Omental fat pad (tissue), 4 donors: ENCODE measurements around the gene DTNBP1. TPM values are rescaled to one million over a fixed set of nuclear protein-coding genes. Genes with fewer than 3 reads are reported as not detected.

ENCODE experiments used
- ATAC-seq: fragments of 150-250 bp; one replicate; pipeline ENCODE4 v1.9.1; 2016; ENCODE audit warnings: mild to moderate bottlenecking, moderate library complexity; ENCODE audit not compliant: low FRiP score
- DNase-seq: peaks from one replicate; pipeline ENCODE4 v3.0.0-alpha.2; 2019; ENCODE audit warnings: low spot score
- total RNA-seq, 4 donors: library from RNA; depleted of rRNA; stranded (reverse); fragments of >200 nt; gene quantifications; one replicate each; pipeline ENCODE4 v1.1.0, GENCODE V29; 2016
- TF ChIP-seq, protein P1 (sequence below), 3 donors: fragments of 450-650 bp; IDR thresholded peaks; one replicate each; pipeline ENCODE4 v1.5.1; 2016 to 2017; ENCODE audit warnings: antibody characterized with exemption in 3 of 3, mild to moderate bottlenecking in 3 of 3, moderate library complexity in 2 of 3

DTNBP1 gene
- total RNA-seq, 4 donors from 2014 or later: 5.9 to 13.9 (median 10.4) TPM

DNA sequence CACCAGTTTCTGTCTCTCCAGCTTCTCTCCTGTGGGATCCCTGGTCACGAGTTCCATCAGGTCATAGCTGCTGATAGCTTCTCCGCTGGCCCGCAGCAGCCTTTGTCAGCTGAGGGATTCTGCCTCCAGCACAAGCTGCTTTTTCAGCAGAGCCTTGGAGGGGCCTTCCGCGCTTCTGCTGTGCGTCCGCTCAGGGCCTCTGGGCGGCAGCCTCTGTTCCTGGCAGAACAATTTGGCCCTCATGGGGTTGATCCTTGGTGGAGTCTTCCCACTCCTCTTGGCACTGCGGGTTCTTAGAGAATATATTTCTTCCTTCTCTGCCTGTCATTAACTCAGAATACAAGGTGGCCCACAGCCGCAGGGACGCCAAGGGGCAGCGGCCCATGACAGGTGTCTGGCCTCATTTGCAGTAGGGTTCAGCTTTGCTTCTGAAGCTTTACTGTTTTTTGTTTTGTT, 158.8 kb downstream of the DTNBP1 start:
- peak; percentile 22 for DNase-seq
- ATAC-seq: no peak
- TF ChIP-seq, protein P1, sequence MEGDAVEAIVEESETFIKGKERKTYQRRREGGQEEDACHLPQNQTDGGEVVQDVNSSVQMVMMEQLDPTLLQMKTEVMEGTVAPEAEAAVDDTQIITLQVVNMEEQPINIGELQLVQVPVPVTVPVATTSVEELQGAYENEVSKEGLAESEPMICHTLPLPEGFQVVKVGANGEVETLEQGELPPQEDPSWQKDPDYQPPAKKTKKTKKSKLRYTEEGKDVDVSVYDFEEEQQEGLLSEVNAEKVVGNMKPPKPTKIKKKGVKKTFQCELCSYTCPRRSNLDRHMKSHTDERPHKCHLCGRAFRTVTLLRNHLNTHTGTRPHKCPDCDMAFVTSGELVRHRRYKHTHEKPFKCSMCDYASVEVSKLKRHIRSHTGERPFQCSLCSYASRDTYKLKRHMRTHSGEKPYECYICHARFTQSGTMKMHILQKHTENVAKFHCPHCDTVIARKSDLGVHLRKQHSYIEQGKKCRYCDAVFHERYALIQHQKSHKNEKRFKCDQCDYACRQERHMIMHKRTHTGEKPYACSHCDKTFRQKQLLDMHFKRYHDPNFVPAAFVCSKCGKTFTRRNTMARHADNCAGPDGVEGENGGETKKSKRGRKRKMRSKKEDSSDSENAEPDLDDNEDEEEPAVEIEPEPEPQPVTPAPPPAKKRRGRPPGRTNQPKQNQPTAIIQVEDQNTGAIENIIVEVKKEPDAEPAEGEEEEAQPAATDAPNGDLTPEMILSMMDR (IDR thresholded peaks at IDR 0.05): no peak

DNA sequence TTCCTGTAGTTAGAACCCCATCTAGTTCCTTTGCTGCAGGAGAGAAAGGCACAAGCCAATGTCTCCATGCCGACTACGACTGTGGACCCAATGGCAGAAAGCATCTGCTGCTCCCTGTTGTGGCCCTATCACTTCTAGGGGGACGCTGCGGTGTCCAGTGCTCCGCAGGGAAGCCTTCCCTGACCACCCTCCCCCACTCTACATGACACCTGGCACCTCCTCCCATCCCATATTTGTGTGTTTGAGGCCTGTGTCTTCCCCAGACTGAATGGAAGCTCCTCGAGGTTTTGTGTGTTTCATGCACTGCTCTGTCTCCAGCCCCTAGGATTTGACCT, 159.5 kb downstream of the DTNBP1 start:
- no peak for DNase-seq

DNA sequence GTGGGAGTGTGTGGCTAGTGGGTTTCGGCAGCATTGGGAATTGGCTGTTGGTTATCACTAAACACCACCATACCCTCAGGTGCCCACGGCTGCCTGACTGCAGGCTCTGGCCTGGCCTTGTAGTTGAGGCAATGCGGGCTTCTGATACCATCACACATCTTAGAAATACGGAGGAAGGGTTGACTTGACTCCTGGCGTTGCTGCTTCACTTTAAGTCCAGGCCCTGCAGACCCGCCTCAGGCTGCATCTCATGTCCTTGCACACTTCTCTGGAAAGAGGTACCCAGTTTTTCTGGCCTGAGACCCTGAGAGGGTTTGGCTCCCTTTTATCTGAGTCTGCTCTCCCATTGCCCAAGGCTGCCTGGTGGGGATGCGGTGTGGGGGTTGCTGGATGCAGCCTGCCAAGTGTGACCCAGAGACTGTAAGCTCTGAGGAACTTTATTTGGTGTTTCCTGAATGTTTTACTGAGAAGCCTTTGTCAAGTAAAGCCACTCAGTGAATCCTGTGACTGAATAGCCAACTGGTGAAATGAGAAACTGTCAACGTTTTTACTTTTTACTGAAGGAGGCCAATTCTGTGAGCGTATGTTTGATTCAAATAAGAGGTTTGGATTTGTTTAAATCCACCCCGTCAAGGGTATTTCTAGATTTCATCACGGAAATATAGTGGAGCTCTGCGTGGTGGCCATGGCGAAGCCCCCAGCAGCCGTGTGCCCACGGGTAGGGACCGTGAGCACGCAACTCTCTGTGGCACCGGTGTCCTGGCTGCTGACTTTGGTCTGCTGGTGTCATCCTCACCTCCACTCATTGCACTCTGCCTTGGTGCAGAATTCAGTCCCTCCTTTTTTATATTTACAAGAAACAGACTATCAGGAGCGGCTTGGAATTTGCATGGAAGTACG, 160.1 kb downstream of the DTNBP1 start:
- ATAC-seq (no peak), DNase-seq (peak; percentile 20)
- TF ChIP-seq, protein P1 (IDR thresholded peaks at IDR 0.05): no peak

More for the DNA sequence above, 159.5 kb downstream of the DTNBP1 start:
- TF ChIP-seq, protein P1 (IDR thresholded peaks at IDR 0.05): no peak
- ATAC-seq: no peak

DNA sequence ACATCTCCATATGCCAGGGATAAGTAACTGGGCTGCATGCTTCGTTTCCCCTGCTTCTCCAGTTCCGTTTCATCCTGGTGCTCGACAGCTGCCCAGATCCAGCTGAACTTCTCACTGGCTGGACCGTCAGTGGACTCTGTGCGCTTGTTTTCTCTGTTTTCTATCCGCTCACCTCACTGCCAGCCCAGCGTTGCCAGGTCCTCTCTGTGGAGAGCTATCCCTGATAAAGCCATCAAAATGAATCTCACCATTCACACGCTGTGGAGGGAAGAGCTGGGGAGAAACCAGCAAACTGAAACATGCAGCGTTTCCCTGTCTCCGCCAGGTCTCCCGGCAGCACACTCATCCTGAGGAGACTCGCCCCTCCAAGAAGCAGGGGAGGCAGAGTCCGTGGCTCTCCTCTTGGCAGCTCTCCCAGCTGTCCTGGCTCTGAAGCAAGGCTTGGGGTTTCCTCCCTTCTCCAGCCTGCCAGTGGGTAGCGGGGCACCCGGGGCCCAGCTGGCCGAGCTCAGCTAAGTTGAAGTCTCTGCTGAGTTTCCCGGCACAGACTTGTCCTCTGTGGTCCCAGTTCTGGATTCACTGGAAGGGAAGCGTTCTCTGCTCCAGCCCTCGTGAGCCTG, 160.9 kb downstream of the DTNBP1 start:
- peak; percentile 72 for ATAC-seq
- DNase-seq: no peak
- TF ChIP-seq, protein P1 (IDR thresholded peaks at IDR 0.05): no peak

DNA sequence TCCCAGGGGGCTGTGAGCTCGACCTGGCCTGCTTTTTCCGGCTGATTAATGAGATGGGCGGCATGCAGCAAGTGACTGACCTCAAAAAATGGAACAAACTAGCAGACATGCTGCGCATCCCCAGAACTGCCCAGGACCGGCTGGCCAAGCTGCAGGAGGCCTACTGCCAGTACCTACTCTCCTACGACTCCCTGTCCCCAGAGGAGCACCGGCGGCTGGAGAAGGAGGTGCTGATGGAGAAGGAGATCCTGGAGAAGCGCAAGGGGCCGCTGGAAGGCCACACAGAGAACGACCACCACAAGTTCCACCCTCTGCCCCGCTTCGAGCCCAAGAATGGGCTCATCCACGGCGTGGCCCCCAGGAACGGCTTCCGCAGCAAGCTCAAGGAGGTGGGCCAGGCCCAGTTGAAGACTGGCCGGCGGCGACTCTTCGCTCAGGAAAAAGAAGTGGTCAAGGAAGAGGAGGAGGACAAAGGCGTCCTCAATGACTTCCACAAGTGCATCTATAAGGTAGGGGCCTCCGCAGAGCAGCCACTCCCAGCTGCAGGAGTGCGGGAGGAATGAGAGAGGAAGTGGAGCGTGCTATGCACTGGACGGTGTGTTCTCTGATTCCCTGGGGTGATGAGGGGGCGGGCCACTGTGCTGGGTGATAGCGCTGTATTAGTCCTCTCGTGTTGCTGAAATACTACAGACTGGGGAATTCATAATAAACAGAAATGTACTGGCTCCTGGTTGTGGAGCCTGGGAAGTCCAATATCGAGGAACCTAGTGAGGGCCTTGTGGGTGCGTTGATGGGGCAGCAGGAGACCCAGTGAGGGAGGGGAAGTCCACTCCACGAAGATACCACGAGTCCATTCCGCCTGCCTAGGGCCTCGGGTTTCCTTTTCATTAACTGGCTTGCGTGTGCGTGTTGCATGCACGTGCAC, 161.7 kb downstream of the DTNBP1 start:
- TF ChIP-seq, protein P1 (IDR thresholded peaks at IDR 0.05): no peak
- no peak for ATAC-seq
- no peak for DNase-seq

DNA sequence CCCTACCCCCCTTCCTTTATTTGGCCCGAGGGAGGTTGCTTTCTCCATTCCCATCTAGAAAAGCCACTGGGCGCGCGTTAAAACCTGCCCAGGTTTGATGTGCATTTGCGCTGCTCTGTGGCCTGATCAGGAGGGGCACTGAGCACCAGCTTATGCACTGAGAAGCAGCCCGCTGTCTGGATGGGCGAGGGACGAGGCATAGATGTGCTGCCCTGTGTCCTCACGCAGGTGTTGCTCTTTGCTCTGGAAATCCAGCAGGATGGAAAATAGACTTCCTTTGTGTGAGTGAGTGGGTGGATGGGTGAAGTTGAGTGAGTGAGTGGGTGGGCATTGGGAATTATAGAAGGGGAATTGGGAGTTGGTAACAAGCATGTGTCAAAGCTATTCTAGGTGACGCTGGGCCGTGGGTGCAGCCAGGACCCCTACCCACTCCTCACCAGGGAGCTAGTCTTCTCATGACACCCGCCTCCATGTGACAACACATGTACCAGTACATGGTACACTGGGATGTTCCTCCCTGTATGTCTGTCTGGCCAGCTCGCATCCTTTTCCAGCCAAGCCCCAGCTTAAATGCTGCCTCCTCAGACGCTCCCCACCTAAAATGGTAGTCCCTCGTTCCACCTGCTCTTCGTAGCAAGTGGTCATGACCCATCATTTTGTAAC, 162.6 kb downstream of the DTNBP1 start:
- TF ChIP-seq, protein P1 (IDR thresholded peaks at IDR 0.05): no peak
- ATAC-seq: no peak
- DNase-seq: no peak
